ENCODE measurements around the gene OVAAL.

GRCh38 chr1:180603223-180603849 is 44.6 kb downstream of the OVAAL start:
- no peak for TF ChIP-seq POLR2AphosphoS5 (IDR thresholded peaks at IDR 0.05)
- TF ChIP-seq POLR2A (IDR thresholded peaks at IDR 0.05), result no peak
